Activated CD8-positive, alpha-beta T cell treated with anti-CD3 and anti-CD28 coated beads for 36 hours (primary cell): ENCODE results near the gene FDPS. TPM values are rescaled to one million over a fixed set of nuclear protein-coding genes. Genes with fewer than 3 reads are reported as not detected.
"Not testable (repeated sequence)": the region's sequence is repeated elsewhere in the genome, so short reads cannot be mapped to it uniquely, and the experiment has no call there.

Experiments used
- ATAC-seq: fragments of 200-7000 bp; cut with Tn5 transposase; one replicate; pipeline ENCODE4 v1.10.0; 2021; ENCODE audit warnings: mild to moderate bottlenecking, moderate library complexity
- CTCF ChIA-PET: fragments of 350-600 bp; sonication (Branson Sonifier 250); formaldehyde crosslinking; loops from one replicate; lab custom pipeline; 2021; ENCODE audit warnings: antibody characterized with exemption; lab: Charles Lee
- POLR2A ChIA-PET: fragments of 350-600 bp; sonication (Branson Sonifier 250); formaldehyde crosslinking; loops from one replicate; lab custom pipeline; 2021; ENCODE audit warnings: antibody characterized with exemption; lab: Charles Lee
- DNase-seq: peaks from one replicate; pipeline ENCODE4 v3.0.0-alpha.2; 2020
- H3K27ac Mint-ChIP-seq: one replicate; pipeline ENCODE4 v1.8.0; 2021; ENCODE audit warnings: mild to moderate bottlenecking, mixed read lengths
- H3K27me3 Mint-ChIP-seq: one replicate; pipeline ENCODE4 v1.8.0; 2021; ENCODE audit warnings: mixed read lengths
- H3K36me3 Mint-ChIP-seq: one replicate; pipeline ENCODE4 v1.8.0; 2021; ENCODE audit warnings: low read depth, mixed read lengths
- H3K4me1 Mint-ChIP-seq: one replicate; pipeline ENCODE4 v1.8.0; 2021; ENCODE audit warnings: low read depth, mixed read lengths
- H3K4me3 Mint-ChIP-seq: one replicate; pipeline ENCODE4 v1.8.0; 2021; ENCODE audit warnings: mild to moderate bottlenecking, moderate library complexity, mixed read lengths
- H3K9me3 Mint-ChIP-seq: one replicate; pipeline ENCODE4 v1.8.0; 2021; ENCODE audit warnings: mixed read lengths
- CTCF ChIP-seq: fragments of 200-600 bp; IDR thresholded peaks from one replicate; pipeline ENCODE4 v1.8.0; 2022; ENCODE audit warnings: antibody characterized with exemption, mild to moderate bottlenecking
- intact Hi-C: fragments of 100-400 bp; cut with micrococcal nuclease; formaldehyde crosslinking; loops from one replicate; pipeline ENCODE4 v1.10.0; 2022
- total RNA-seq, 2 experiments: library from RNA; stranded (reverse); gene quantifications; one replicate each; pipeline ENCODE4 v1.2.3, GENCODE V29; 2021

FDPS gene
- total RNA-seq, 2 experiments from 2014 or later: 293 to 316 TPM

DNA sequence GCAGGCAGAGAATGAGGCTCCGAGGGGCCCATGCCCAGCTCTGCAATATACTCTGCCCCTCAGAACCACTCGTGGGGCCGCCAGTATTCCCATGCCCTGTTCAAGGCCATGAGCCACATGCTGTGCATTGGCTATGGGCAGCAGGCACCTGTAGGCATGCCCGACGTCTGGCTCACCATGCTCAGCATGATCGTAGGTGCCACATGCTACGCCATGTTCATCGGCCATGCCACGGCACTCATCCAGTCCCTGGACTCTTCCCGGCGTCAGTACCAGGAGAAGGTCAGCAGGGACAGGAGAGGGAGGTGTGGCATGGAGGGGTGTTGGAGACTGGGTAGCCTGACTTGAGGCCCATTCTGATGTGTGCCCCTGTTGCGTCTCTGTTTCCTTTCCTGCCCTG is 24.2 kb upstream of the FDPS start:
- Mint-ChIP-seq H3K4me1 (no peaks in the 10 kb centered on the region), H3K27me3 (no peaks in the 10 kb centered on the region), H3K27ac (no peak overlapping the region), H3K4me3 (no peak overlapping the region), H3K9me3 (no peaks in the 10 kb centered on the region), H3K36me3 (no peaks in the 10 kb centered on the region)
- TF ChIP-seq CTCF: no peak
- ChIA-PET CTCF (no interaction called here), POLR2A (interaction anchor here (0.6 kb wide), 1 partner anchor 632 kb away, joined by 3 read pairs; no protein-coding TSS in a partner anchor)
- intact Hi-C loops: no loop called here
- ATAC-seq: no peak
- no peak for DNase-seq

GRCh38 chr1:155285063-155285462 is 23.6 kb upstream of the FDPS start:
- DNase-seq (no peak), ATAC-seq (no peak)
- intact Hi-C loops: no loop called here
- Mint-ChIP-seq H3K27me3 (peaks cover 1% of the 10 kb centered on the region), H3K9me3 (no peaks in the 10 kb centered on the region), H3K4me1 (no peaks in the 10 kb centered on the region), H3K27ac (no peak overlapping the region), H3K36me3 (no peaks in the 10 kb centered on the region), H3K4me3 (no peak overlapping the region)
- no peak for TF ChIP-seq CTCF
- POLR2A ChIA-PET: no interaction called here
- CTCF ChIA-PET: no interaction called here

DNA sequence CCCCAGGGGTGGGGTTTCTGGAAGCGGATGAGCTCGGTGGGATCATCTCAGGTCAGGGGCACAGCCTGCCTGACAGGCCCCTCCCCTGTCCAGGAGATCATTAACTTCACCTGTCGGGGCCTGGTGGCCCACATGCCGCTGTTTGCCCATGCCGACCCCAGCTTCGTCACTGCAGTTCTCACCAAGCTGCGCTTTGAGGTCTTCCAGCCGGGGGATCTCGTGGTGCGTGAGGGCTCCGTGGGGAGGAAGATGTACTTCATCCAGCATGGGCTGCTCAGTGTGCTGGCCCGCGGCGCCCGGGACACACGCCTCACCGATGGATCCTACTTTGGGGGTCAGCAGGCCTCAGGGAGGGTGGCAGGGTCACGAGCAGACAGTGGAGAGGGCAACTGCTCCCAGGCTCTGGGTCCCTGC is 23.0 kb upstream of the FDPS start:
- H3K36me3 Mint-ChIP-seq: no peaks in the 10 kb centered on the region
- TF ChIP-seq CTCF: no peak
- H3K27ac Mint-ChIP-seq: no peak overlapping the region
- H3K4me1 Mint-ChIP-seq: no peaks in the 10 kb centered on the region
- intact Hi-C loops: no loop called here
- peaks cover 3% of the 10 kb centered on the region for H3K27me3 Mint-ChIP-seq
- ATAC-seq (no peak), DNase-seq (no peak)
- no peaks in the 10 kb centered on the region for H3K9me3 Mint-ChIP-seq
- ChIA-PET CTCF (interaction anchor here (1.1 kb wide), 1 partner anchor 35 kb away, joined by 3 read pairs; the partner anchor contains the start of gene RUSC1), POLR2A (no interaction called here)
- H3K4me3 Mint-ChIP-seq: no peak overlapping the region

DNA sequence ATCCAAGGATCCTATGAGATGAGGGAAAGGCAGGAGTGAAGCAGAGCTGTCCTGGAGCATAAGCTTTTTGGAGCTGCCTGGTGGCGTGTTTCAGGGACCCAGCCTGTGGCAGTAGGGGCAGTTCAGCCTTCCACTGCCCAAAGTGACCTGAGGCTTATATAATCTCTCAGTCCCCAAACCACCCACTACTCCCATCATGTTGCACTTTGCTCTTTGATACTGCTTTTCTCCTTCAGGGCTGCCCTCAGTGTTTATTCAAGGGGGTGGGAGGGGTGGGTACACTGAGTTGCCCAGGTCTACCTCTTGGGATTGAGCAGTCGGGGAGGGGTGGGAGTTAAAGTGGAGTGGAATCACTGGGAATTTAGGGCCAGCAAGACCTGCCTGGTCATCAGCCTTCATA is 22.1 kb upstream of the FDPS start:
- peaks cover 3% of the 10 kb centered on the region for H3K27me3 Mint-ChIP-seq
- ATAC-seq: no peak
- no peaks in the 10 kb centered on the region for H3K9me3 Mint-ChIP-seq
- no peaks in the 10 kb centered on the region for H3K36me3 Mint-ChIP-seq
- CTCF ChIA-PET: interaction anchor here (1.1 kb wide), 1 partner anchor 34 kb away, joined by 3 read pairs; the partner anchor contains the start of gene RUSC1
- POLR2A ChIA-PET: no interaction called here
- DNase-seq: no peak
- TF ChIP-seq CTCF: no peak
- no peak overlapping the region for H3K27ac Mint-ChIP-seq
- no peak overlapping the region for H3K4me3 Mint-ChIP-seq
- intact Hi-C loops: no loop called here
- no peaks in the 10 kb centered on the region for H3K4me1 Mint-ChIP-seq

GRCh38 chr1:155287987-155288543 is 20.6 kb upstream of the FDPS start:
- CTCF ChIA-PET: no interaction called here
- Mint-ChIP-seq H3K9me3 (no peaks in the 10 kb centered on the region), H3K27ac (no peak overlapping the region), H3K27me3 (peaks cover 3% of the 10 kb centered on the region), H3K4me3 (no peak overlapping the region), H3K36me3 (no peaks in the 10 kb centered on the region), H3K4me1 (no peaks in the 10 kb centered on the region)
- intact Hi-C loops: no loop called here
- no peak for DNase-seq
- no peak for TF ChIP-seq CTCF
- POLR2A ChIA-PET: no interaction called here
- ATAC-seq: no peak

GRCh38 chr1:155291006-155291405 is 17.7 kb upstream of the FDPS start:
- CTCF ChIA-PET: interaction anchor here (1.8 to 2.0 kb wide), 2 partner anchors 13 to 40 kb away, joined by 4 to 6 read pairs; no protein-coding TSS in a partner anchor
- DNase-seq, H3K36me3 Mint-ChIP-seq, intact Hi-C loops, POLR2A ChIA-PET, ATAC-seq, H3K4me3 Mint-ChIP-seq, H3K4me1 Mint-ChIP-seq, H3K27ac Mint-ChIP-seq, H3K9me3 Mint-ChIP-seq: not testable (repeated sequence)
- peaks cover 18% of the 10 kb centered on the region for H3K27me3 Mint-ChIP-seq
